CD4-positive, CD25-positive, alpha-beta regulatory T cell (primary cell): ENCODE data around the gene EPS8L1. TPM values are rescaled to one million over a fixed set of nuclear protein-coding genes. Genes with fewer than 3 reads are reported as not detected.
"Not testable (repeated sequence)": the region's sequence is repeated elsewhere in the genome, so short reads cannot be mapped to it uniquely, and the experiment has no call there.

ENCODE experiments used
- ATAC-seq, 2 donors: fragments of 150-1000 bp; cut with Tn5 transposase; one replicate each; pipeline ENCODE4 v1.10.0; 2021; ENCODE audit warnings: low read depth in 2 of 2, moderate number of reproducible peaks in 2 of 2, moderate library complexity in 1 of 2
- DNase-seq, 3 donors: peaks; one replicate each; pipeline versions ENCODE4 v3.0.0 to v3.0.0-alpha.2; 2012 to 2022; ENCODE audit warnings: mixed read lengths in 1 of 3
- H3K27ac ChIP-seq: one replicate; pipeline ENCODE4 v1.7.0; 2013; ENCODE audit warnings: mild to moderate bottlenecking, low read length; ENCODE audit not compliant: insufficient read depth, poor library complexity, severe bottlenecking
- H3K27me3 ChIP-seq: one replicate; pipeline ENCODE4 v1.7.0; 2013; ENCODE audit warnings: low read length; ENCODE audit not compliant: control insufficient read depth, insufficient read depth
- H3K36me3 ChIP-seq: one replicate; pipeline ENCODE4 v1.7.0; 2013; ENCODE audit warnings: mild to moderate bottlenecking, low read length, moderate library complexity; ENCODE audit not compliant: control insufficient read depth, insufficient read depth
- H3K4me1 ChIP-seq: 2 replicates; pipeline ENCODE4 v1.7.0; 2013; ENCODE audit warnings: mild to moderate bottlenecking, low read length; ENCODE audit not compliant: insufficient read depth, control insufficient read depth, poor library complexity, severe bottlenecking
- H3K4me3 ChIP-seq: one replicate; pipeline ENCODE4 v1.7.0; 2013; ENCODE audit warnings: low read depth, mild to moderate bottlenecking, low read length, moderate library complexity
- H3K9me3 ChIP-seq, 2 experiments: 1 replicate in 1 of 2; 2 replicates in 1 of 2; pipeline ENCODE4 v1.7.0; 2013; ENCODE audit warnings: low read length in 2 of 2, mild to moderate bottlenecking in 1 of 2, moderate library complexity in 1 of 2; ENCODE audit not compliant: control insufficient read depth in 2 of 2
- H3K27ac Mint-ChIP-seq, 3 donors: one replicate each; pipeline ENCODE4 v1.8.0; 2020 to 2022; ENCODE audit warnings: mild to moderate bottlenecking in 3 of 3, mixed read lengths in 3 of 3, moderate library complexity in 2 of 3
- H3K27me3 Mint-ChIP-seq: one replicate; pipeline ENCODE4 v1.8.0; 2022; ENCODE audit warnings: mild to moderate bottlenecking, mixed read lengths
- H3K36me3 Mint-ChIP-seq: one replicate; pipeline ENCODE4 v1.8.0; 2020; ENCODE audit warnings: mixed read lengths
- H3K4me1 Mint-ChIP-seq, 4 donors: one replicate each; pipeline ENCODE4 v1.8.0; 2020 to 2022; ENCODE audit warnings: mixed read lengths in 4 of 4, mild to moderate bottlenecking in 1 of 4
- H3K4me3 Mint-ChIP-seq, 4 donors: one replicate each; pipeline ENCODE4 v1.8.0; 2020 to 2022; ENCODE audit warnings: mild to moderate bottlenecking in 4 of 4, mixed read lengths in 4 of 4, moderate library complexity in 3 of 4
- H3K9me3 Mint-ChIP-seq, 7 donors: one replicate each; pipeline ENCODE4 v1.8.0; 2020 to 2022; ENCODE audit warnings: mixed read lengths in 7 of 7, mild to moderate bottlenecking in 3 of 7, moderate library complexity in 2 of 7
- polyA plus RNA-seq, 4 donors: library from polyadenylated mRNA; unstranded; fragments of 300-500 nt; fragmentation: Illumina TruSeq; gene quantifications; one replicate each; pipeline ENCODE4 v1.2.3, GENCODE V29; 2021
- total RNA-seq: library from RNA; stranded (reverse); gene quantifications from one replicate; pipeline ENCODE4 v1.2.3, GENCODE V29; 2022

Gene EPS8L1
- total and polyA plus RNA-seq, 5 donors from 2014 or later, result 0.41 to 4.4 (median 1.5) TPM

DNA sequence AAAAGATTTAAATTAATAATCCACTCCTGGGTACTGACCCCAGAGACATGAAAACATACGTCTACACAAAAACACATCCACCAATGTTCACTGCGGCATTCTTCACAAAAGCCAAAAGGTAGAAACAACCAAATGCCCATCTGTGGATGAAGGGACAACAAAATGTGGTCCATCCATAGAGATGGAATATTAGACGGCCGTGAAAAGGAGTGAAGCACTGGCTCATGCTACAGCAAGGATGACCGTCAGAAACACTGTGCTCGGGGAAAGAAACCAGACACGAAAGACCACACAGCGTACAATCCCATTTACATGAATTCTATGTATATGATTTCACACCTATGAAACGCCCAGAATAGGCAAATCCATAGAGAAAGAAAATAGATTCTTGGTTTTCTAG is 18.8 kb upstream of the EPS8L1 start:
- Mint-ChIP-seq H3K27me3 (no peaks in the 10 kb centered on the region), H3K4me3 (no peak overlapping the region)

DNA sequence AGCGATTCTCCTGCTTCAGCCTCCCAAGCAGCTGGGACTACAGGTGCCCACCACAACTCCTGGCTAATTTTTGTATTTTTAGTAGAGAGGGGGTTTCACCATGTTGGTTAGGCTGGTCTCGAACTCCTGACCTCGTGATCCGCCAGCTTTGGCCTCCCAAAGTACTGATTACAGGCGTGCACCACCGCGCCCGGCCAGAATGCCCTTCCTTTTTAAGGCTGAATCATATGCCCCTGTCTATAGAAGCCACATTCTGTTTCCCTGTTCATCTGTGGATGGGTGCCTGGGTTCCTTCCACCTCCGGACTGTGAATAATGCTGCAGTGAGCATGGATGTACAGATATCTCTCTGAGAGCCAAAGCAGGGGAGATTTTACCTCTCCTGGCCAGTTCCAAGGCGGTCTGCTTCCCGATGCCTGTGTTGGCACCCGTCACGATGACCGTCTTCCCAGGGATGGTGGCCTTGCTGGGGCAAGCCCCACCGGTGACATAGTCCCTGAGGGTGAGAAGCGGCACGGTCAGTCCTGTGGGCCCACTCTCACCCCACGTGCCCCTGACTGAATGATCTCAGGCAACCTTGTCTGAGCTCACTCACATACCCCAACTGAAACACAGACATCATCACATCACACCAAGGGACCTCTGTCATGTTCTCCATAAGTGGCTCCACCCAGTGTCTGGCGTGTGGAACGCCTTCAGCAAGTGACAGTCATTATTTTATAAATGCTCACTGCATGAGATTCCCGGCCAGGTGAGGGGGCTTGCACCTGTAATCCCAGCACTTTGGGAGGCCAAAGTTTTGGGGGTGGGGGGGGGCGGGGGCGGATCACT is 16.7 kb upstream of the EPS8L1 start:
- H3K27ac Mint-ChIP-seq, result no peak overlapping the region
- Histone ChIP-seq H3K27me3 (no peaks in the 10 kb centered on the region), H3K36me3 (peaks cover 32% of the 10 kb centered on the region), H3K9me3 (no peaks in the 10 kb centered on the region), H3K4me1 (peaks cover 16% of the 10 kb centered on the region), H3K4me3 (no peak overlapping the region), H3K27ac (no peak overlapping the region)
- H3K4me3 Mint-ChIP-seq, result peak overlapping the region in 2 of 4 donors; percentile 43 to 62
- H3K27me3 Mint-ChIP-seq, result peaks cover 8% of the 10 kb centered on the region
- peaks cover 0 to 33% (median 14%) of the 10 kb centered on the region in 4 donors for H3K4me1 Mint-ChIP-seq
- no peaks in the 10 kb centered on the region for H3K9me3 Mint-ChIP-seq
- peaks cover 27% of the 10 kb centered on the region for H3K36me3 Mint-ChIP-seq
- DNase-seq, result no peak
- no peak for ATAC-seq

More for the DNA sequence above, 18.8 kb upstream of the EPS8L1 start:
- Mint-ChIP-seq H3K27ac (no peak overlapping the region), H3K4me1 (peaks cover 0 to 21% (median 12%) of the 10 kb centered on the region in 4 donors), H3K36me3 (peaks cover 35% of the 10 kb centered on the region), H3K9me3 (no peaks in the 10 kb centered on the region)
- Histone ChIP-seq H3K27ac (no peak overlapping the region), H3K4me3 (no peak overlapping the region), H3K4me1 (peaks cover 6% of the 10 kb centered on the region), H3K36me3 (peaks cover 42% of the 10 kb centered on the region), H3K27me3 (no peaks in the 10 kb centered on the region), H3K9me3 (no peaks in the 10 kb centered on the region)
- no peak for DNase-seq
- ATAC-seq, result no peak

DNA sequence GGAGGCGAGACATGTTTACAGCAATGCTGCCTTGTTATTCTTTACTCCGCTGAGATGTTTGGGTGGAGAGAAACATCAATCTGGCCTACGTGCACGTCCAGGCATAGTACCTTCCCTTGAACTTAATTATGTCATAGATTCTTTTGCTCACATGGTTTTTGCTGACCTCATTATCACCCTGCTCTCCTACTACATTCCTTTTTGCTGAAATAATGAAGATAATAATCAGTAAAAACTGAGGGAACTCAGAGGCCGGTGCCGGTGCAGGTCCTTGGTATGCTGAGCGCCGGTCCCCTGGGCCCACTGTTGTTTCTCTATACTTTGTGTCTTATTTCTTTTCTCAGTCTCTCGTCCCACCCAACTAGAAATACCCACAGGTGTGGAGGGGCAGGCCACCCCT is 15.4 kb upstream of the EPS8L1 start:
- not testable (repeated sequence) for H3K27me3 ChIP-seq, H3K27ac ChIP-seq, H3K9me3 Mint-ChIP-seq, H3K9me3 ChIP-seq, H3K4me3 ChIP-seq, DNase-seq, ATAC-seq, H3K27me3 Mint-ChIP-seq
- peaks cover 16% of the 10 kb centered on the region for H3K4me1 ChIP-seq
- peaks cover 28% of the 10 kb centered on the region for H3K36me3 ChIP-seq
- H3K4me1 Mint-ChIP-seq, result peaks cover 0 to 33% (median 12%) of the 10 kb centered on the region in 4 donors
- H3K27ac Mint-ChIP-seq, result peak overlapping the region in 1 of 3 donors; percentile 85
- peak overlapping the region in 2 of 4 donors; percentile 4 to 5 for H3K4me3 Mint-ChIP-seq
- peaks cover 23% of the 10 kb centered on the region for H3K36me3 Mint-ChIP-seq

GRCh38 chr19:55062735-55063491 is 12.8 kb upstream of the EPS8L1 start, which contains the start of gene RDH13:
Gene RDH13, minus strand, starts transcription at chr19:55063148. Its CDS starts 116 bp downstream, at chr19:55063032.
- peak within 1 kb of the TSS; percentile 65 for H3K4me3 ChIP-seq
- peak; percentile 94 to 96 (median 95) for DNase-seq
- peak within 1 kb of the TSS; percentile 76 to 98 (median 90) for H3K4me3 Mint-ChIP-seq
- peaks cover 33% of the 10 kb centered on the region for H3K27me3 Mint-ChIP-seq
- peak; percentile 99 for ATAC-seq
- peaks cover 16% of the 10 kb centered on the region for H3K4me1 ChIP-seq
- H3K9me3 Mint-ChIP-seq, result peaks cover 0 to 5% (median 0%) of the 10 kb centered on the region in 7 donors
- H3K27ac Mint-ChIP-seq, result peak within 1 kb of the TSS in 2 of 3 donors; percentile 84 to 86
- H3K9me3 ChIP-seq, result no peaks in the 10 kb centered on the region
- peaks cover 4% of the 10 kb centered on the region for H3K36me3 ChIP-seq
- peak within 1 kb of the TSS; percentile 61 for H3K27ac ChIP-seq
- H3K4me1 Mint-ChIP-seq, result peaks cover 0 to 37% (median 12%) of the 10 kb centered on the region in 4 donors
- peaks cover 12% of the 10 kb centered on the region for H3K27me3 ChIP-seq
- peaks cover 15% of the 10 kb centered on the region for H3K36me3 Mint-ChIP-seq

GRCh38 chr19:55063492-55063843 is 12.2 kb upstream of the EPS8L1 start:
- H3K4me1 ChIP-seq, result peaks cover 16% of the 10 kb centered on the region
- peaks cover 4% of the 10 kb centered on the region for H3K36me3 ChIP-seq
- H3K4me3 ChIP-seq, result peak overlapping the region; percentile 30
- H3K4me3 Mint-ChIP-seq, result peak overlapping the region; percentile 76 to 90 (median 84)
- no peaks in the 10 kb centered on the region for H3K9me3 ChIP-seq
- ATAC-seq (no peak), DNase-seq (no peak)
- H3K4me1 Mint-ChIP-seq, result peaks cover 0 to 42% (median 11%) of the 10 kb centered on the region in 4 donors
- H3K27ac Mint-ChIP-seq, result peak overlapping the region in 2 of 3 donors; percentile 84 to 86
- H3K27me3 Mint-ChIP-seq, result peaks cover 39% of the 10 kb centered on the region
- H3K27ac ChIP-seq, result no peak overlapping the region
- peaks cover 12% of the 10 kb centered on the region for H3K36me3 Mint-ChIP-seq
- peaks cover 0 to 5% (median 0%) of the 10 kb centered on the region in 7 donors for H3K9me3 Mint-ChIP-seq
- peaks cover 12% of the 10 kb centered on the region for H3K27me3 ChIP-seq

DNA sequence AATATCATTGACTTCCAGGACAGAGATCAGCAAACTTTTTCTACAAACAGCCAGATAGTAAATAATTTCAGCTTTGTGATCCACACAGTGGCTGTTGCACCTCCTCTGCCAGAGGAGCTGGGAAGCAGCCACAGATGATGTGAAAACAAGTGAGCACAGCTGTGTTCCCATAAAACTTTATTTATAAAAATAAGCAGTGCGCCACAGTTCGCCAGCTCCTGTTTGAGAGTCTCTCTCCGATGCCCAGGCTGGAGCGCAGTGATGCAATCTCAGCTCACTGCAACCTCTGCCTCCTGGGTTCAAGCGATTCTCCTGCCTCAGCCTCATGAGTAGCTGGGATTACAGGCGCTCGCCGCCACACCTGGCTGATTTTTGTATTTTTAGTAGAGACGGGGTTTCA is 10.2 kb upstream of the EPS8L1 start:
- H3K9me3 Mint-ChIP-seq, H3K27ac ChIP-seq, H3K4me3 Mint-ChIP-seq, H3K36me3 Mint-ChIP-seq, H3K9me3 ChIP-seq, ATAC-seq, H3K4me3 ChIP-seq, H3K27ac Mint-ChIP-seq, DNase-seq, H3K36me3 ChIP-seq: not testable (repeated sequence)
- Histone ChIP-seq H3K27me3 (peaks cover 17% of the 10 kb centered on the region), H3K4me1 (peaks cover 24% of the 10 kb centered on the region)
- H3K27me3 Mint-ChIP-seq, result peaks cover 53% of the 10 kb centered on the region
- H3K4me1 Mint-ChIP-seq, result peaks cover 6 to 43% (median 16%) of the 10 kb centered on the region in 4 donors

DNA sequence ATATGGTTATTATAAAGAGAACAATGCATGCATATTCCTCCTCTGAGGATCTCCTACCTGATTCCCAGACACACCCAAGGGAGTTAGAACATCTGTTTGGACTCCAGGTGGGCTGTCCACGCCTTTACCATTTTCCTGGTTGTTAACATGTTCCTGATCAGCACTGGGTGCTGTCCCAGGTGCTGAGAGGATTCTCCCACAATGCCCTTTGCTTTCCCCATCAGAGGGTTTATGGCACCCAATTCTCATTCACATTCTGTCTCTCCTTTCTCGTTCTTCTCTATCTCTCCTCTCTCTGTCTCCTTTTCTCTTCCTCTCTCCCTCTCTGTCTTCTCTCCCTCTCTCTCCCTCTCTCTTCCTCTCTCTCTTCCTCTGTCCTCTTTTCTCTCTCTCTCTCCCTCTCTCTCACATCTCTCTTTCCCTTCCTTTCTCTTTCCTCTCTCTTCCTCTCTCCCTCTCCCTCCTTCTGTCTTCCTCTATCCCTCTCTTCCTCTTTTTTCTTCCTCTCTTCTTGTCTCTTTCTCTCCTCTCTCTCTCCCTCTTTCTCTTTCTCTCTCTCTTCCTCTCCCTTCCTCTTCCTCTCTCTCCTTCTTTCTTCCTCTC is 9.5 kb upstream of the EPS8L1 start:
- Histone ChIP-seq H3K9me3 (peaks cover 3 to 8% of the 10 kb centered on the region in 2 experiments), H3K4me1 (peaks cover 21% of the 10 kb centered on the region), H3K4me3 (no peak overlapping the region), H3K36me3 (no peaks in the 10 kb centered on the region), H3K27ac (no peak overlapping the region), H3K27me3 (peaks cover 17% of the 10 kb centered on the region)
- Mint-ChIP-seq H3K4me3 (no peak overlapping the region), H3K9me3 (peaks cover 0 to 5% (median 1%) of the 10 kb centered on the region in 7 donors), H3K27me3 (peaks cover 55% of the 10 kb centered on the region), H3K36me3 (no peaks in the 10 kb centered on the region), H3K4me1 (peaks cover 6 to 41% (median 14%) of the 10 kb centered on the region in 4 donors), H3K27ac (peak overlapping the region in 1 of 3 donors; percentile 83)
- DNase-seq, result no peak
- ATAC-seq, result no peak
